NK-92 (cell line): ENCODE measurements around the gene UMAD1.

Experiments used
- DNase-seq: peaks from one replicate; lab custom pipeline; 2025; ENCODE audit not compliant: unreplicated experiment; lab: John Stamatoyannopoulos, UW

Gene UMAD1

DNA sequence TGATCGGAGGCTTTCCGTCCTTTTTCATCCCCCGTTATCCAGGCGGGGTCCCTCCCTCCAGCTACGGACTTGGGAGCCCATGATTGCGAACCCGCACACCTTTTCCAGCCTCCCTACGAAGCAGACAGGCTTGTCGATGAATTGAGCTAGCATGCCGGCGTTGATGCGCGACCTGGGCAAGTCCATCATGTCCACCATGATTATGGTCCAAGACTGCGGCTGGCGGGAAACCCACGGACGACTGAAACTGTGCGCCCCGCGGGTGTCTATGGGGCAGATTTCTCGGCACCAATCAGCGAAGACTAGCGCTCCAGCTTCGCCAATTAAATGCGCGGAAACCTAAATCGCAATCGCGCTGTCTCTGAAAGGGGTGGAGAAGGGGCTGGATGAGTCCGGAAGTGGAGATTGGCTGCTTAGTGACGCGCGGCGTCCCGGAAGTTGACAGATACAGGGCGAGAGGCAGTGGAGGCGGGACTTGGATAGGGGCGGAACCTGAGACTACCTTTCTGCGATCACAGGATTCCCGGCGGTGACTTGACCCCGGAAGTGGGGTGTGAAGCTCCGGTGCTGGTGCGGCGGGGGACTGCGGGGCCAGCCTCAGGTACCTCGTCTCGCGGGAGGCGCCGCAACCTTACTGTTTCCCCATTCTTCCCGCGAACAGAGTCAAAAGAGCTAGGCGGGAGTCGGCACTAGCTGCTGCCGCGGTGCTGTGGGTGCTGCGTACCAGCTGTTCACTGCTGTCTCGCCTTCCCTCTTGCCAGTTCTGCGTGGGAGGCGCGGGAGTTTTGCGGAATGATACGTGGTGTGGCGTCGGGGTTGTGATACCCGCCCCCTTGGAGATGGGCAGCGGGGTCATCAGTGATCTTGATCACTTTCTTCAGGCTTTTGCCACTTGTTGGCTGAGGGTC lies at the start of gene UMAD1:
UMAD1 (plus strand) TSS at position 532 of the 908 bp plus-strand sequence. CDS start 32,620 bp downstream, outside the sequence.
- DNase-seq, result peak; percentile 93

GRCh38 chr7:7595451-7595850 lies 45.1 kb upstream of the UMAD1 start:
- DNase-seq, result no peak

- DNase-seq, result no peak
Measured at GRCh38 chr7:7596176-7596575, 44.4 kb upstream of the UMAD1 start.

GRCh38 chr7:7607010-7607409 lies 33.5 kb upstream of the UMAD1 start:
- DNase-seq, result no peak

DNA sequence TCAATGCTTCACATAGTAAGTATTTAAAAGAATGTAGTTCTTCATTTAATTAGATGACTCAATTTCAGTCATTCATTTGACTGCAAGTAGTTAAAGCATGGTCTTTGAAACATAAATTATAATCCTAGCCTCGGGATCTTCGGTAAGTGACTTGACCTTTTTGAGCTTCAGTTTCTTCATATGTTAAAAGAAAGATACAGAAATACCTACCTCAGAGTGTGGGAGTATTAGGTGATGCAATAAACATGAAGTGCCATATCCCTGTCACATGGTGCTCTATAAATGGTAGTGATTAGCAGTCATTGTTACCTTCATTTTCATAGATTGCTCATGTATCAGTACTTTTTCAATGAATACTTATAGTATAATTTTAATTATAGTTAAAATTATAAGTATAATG lies 31.2 kb upstream of the UMAD1 start:
- DNase-seq, result no peak

GRCh38 chr7:7612519-7612918 lies 28.0 kb upstream of the UMAD1 start:
- no peak for DNase-seq

GRCh38 chr7:7613210-7613609 lies 27.3 kb upstream of the UMAD1 start:
- no peak for DNase-seq

GRCh38 chr7:7614018-7614741 lies 26.4 kb upstream of the UMAD1 start:
- DNase-seq, result no peak

DNA sequence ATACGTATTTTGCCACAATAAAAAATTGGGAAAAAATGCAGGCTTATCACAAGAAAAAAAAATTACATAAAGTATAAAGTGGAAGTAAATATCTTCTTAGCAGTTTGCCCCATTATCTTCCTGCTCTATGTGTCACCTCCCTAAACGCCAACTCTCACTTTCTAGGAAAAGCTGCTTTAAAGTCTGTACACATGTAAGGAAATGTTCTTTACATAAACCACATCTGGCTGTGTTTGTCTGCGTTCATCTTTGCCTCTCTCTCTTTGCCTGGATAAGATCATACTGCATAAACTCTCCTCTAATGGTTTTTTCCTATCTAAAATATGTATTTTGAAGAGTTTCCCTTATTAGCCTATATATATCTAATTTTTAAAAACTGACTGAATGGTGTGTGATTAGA lies 23.0 kb upstream of the UMAD1 start:
- no peak for DNase-seq

- DNase-seq, result no peak
Measured at GRCh38 chr7:7618410-7618809, 22.1 kb upstream of the UMAD1 start.

DNA sequence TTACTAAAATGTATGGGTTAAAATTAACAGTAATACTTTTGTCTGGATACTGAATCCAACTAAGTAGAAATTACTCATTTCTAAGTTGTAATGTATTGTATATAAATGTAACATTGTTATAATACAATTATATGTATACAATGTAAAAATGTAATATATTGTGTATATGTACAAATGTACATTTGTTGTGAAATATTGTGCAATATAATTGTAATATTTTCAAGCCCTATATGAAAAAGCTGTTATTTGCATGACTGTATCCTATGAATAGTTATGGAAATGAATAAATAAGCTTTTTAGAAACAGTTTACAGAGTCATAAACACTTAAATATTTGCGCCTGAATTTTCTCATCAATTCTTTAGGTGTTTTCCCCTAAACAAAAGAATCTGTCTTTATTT lies 20.3 kb upstream of the UMAD1 start:
- no peak for DNase-seq

DNA sequence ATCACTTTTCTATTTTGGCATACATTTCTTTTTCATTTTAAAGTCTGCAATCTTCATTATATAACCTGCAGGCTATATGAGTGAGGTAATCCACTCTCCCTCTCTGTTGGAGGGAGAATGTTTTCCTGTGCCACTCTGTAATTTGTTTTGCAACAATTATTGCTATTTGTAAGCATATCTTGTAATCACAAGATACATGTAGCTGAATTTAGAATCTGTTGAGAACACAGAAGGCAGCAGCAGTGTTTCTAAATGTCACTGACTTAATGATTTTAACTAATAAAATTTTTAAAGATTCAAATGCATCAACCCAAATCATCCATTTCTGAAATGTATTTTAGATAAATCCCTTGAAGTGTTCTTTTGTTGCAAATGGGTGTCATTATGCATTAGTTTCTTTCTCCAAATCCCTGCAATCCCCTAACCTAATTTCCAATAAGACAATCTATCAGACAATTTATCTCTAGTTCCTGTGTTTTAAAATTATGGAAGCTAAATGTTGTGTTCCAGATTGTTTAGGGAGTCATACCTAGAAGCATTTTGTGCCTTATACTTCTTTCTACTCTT lies 19.8 kb upstream of the UMAD1 start:
- no peak for DNase-seq

DNA sequence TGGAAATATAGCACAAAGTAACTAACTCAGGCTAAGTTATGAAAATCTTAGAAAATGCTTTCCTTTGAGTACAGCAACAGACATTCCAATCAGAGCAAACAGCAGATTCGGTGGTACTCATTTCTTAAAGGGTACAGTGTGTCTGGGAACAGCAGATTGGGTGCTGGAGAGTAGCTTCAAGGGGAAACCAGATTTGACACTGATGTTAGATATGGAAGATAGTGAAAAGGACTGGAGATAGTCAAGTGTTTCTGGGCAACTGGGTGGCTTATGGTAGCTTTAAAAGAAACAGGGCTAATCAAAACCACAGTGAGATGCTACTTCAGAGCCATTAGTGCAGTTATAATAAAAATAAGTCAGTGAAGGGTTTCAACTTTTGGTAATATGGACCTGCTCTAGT lies 12.1 kb upstream of the UMAD1 start:
- DNase-seq, result no peak

DNA sequence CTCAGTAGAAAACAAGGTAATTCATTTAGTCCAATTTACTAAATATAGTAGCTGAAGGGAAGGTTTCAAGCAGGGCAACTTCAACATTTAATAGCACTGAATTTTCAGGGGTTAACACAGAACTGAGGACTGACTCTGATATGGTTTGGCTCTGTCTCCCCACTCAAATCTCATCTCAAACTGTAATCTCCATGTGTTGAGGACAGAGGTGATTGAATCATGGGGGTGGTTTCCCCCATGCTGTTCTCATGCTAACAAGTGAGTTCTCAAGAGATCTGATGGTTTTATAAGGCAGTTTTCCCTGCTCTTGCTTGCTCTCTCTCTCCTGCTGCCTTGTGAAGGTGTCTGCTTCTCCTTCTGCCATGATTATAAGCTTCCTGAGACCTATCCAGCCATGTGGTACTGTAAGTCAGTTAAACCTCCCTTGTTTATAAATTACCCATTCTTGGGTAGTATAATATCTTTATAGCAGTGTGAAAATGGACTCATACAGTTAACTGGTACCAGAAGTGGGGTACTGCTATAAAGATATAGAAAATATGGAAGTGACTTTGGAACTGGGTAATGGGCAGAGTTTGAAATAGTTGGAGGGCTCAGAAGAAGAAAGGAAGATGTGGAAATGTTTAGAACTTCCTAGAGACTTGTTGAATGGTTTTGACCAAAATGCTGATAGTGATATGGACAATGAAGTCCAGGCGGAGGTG lies 9.8 kb upstream of the UMAD1 start:
- DNase-seq, result no peak

DNA sequence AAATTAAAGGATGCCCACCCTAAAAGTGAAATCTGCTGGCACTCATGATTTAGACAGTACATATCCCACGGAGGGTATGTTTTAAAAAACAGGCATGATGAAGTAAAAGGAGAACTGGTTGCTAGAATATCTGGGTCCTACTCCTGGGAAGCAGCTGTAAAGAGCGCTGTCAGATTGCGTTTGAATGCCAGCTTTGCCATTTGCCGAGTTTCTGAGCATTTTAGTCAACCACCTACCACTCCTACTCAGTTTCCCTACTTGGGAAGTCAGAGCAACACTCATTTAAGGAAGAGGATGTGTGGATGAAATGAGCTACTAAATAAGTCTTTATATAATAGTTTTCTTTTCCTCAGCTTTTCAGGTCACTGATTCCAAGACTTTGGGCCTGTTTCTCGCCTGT lies 1.1 kb upstream of the UMAD1 start:
- no peak for DNase-seq

- DNase-seq, result no peak
Measured at GRCh38 chr7:7639847-7640220, 718 bp upstream of the UMAD1 start.

- DNase-seq, result no peak
Measured at GRCh38 chr7:7641129-7641663, 644 bp downstream of the UMAD1 start.

- no peak for DNase-seq
Measured at GRCh38 chr7:7642081-7642480, 1.5 kb downstream of the UMAD1 start.

DNA sequence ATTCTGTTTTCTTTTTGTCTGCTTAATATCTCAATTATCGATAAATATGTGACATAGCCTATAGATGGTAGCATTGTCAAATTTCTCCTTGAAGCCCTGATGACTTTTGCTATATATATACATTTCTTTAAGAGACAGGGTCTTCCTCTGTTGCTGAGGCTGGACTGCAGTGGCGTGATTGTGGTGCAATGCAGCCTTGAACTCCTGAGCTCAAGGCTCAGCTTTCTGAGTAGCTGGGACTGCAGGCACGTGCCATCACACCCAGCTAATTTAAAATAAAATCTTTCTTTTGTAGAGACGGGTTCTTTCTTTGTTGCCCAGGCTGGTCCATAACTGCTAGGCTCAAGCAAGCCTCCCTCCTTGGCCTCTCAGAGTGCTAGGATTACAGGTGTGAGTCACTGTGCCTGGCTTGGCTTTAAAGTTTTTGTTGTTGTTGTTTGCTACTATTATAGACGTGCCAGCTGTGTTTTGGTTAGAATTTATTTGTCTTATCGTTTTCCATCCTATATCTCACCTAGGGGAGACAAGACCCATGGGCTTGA lies 7.0 kb downstream of the UMAD1 start:
- no peak for DNase-seq

- no peak for DNase-seq
Measured at GRCh38 chr7:7650682-7651206, 10.2 kb downstream of the UMAD1 start.

GRCh38 chr7:7651479-7651878 lies 10.9 kb downstream of the UMAD1 start:
- DNase-seq, result no peak
